Ovary (tissue), 9 donors: Measurements from ENCODE around the gene PSMD14. TPM values are rescaled to one million over a fixed set of nuclear protein-coding genes. Genes with fewer than 3 reads are reported as not detected.

Experiments used
- DNase-seq, 5 donors: peaks; one replicate each; pipeline ENCODE4 v3.0.0-alpha.2; 2019 to 2020
- H3K27ac ChIP-seq, 2 donors: fragments of 200-600 bp; one replicate each; pipeline versions ENCODE4 v1.5.1 to v1.8.0; 2019 to 2022
- H3K27me3 ChIP-seq: fragments of 200-600 bp; one replicate; pipeline ENCODE4 v1.8.0; 2022
- H3K36me3 ChIP-seq: fragments of 200-600 bp; sonication (generic); one replicate; pipeline ENCODE4 v1.5.1; 2019
- H3K4me1 ChIP-seq: one replicate; pipeline ENCODE4 v1.8.1; 2013; ENCODE audit warnings: mild to moderate bottlenecking, moderate library complexity; ENCODE audit not compliant: insufficient read depth
- H3K4me3 ChIP-seq: fragments of 200-600 bp; sonication (generic); one replicate; pipeline ENCODE4 v1.5.1; 2017
- H3K9me3 ChIP-seq, 2 donors: fragments of 200-600 bp in 1 of 2; sonication (generic) in 1 of 2; one replicate each; pipeline versions ENCODE4 v1.5.1 to v1.8.1; 2013 to 2019; ENCODE audit warnings: mild to moderate bottlenecking in 1 of 2, moderate library complexity in 1 of 2
- CTCF ChIP-seq, 3 donors: fragments of 450-650 bp in 2 of 3; fragments of 200-600 bp in 1 of 3; IDR thresholded peaks; one replicate each; pipeline versions ENCODE4 v1.5.1 to v1.8.0; 2016 to 2022; ENCODE audit warnings: antibody characterized with exemption in 3 of 3, mild to moderate bottlenecking in 1 of 3
- EP300 ChIP-seq: sonication (generic); formaldehyde crosslinking; IDR thresholded peaks from one replicate; pipeline ENCODE4 v1.6.1; 2017; ENCODE audit warnings: antibody characterized with exemption
- POLR2A ChIP-seq: fragments of 450-650 bp; IDR thresholded peaks from one replicate; pipeline ENCODE4 v1.6.1; 2017; ENCODE audit warnings: antibody characterized with exemption, mild to moderate bottlenecking, moderate library complexity
- WGBS, 3 donors: extraction: QIAGEN DNeasy Blood & Tissue Kit in 1 of 3; methylation state at CpG; one replicate each; pipeline versions ENCODE4 v1.1.5 to v1.1.7; 2013 to 2017; 5-methylcytosine and 5-hydroxymethylcytosine counted together
- intact Hi-C, 4 donors: fragments of 100-400 bp; cut with DNase I; formaldehyde crosslinking; loops; one replicate each; pipeline versions ENCODE4 v1.11.0 to v1.15.1; 2022 to 2023
- polyA plus RNA-seq, 2 donors: library from polyadenylated mRNA; stranded (reverse); fragments of 200-250 nt in 1 of 2; fragments of 350-450 nt in 1 of 2; fragmentation: Illumina TruSeq in 1 of 2; extraction: RNeasy Lipid Tissue Mini Kit (QIAGEN cat#74804) in 1 of 2; gene quantifications; one replicate each; pipeline ENCODE4 v1.2.3, GENCODE V29; 2013 to 2014
- total RNA-seq, 7 donors: library from RNA; depleted of rRNA in 2 of 7; stranded (reverse); fragments of >200 nt in 2 of 7; fragmentation: NEBNext Ultra II Directional in 3 of 7; extraction: Animal tissue kit (Norgen Biotek cat#: 25700) in 3 of 7; gene quantifications; one replicate each; pipeline versions ENCODE4 v1.1.0 to v1.2.4, GENCODE V29; 2016 to 2023
- donor health status: DM: no; HTN: no; CAD: no; lungs with moderate emphysema.
- donor health status: DM: no; HTN: no; CAD: no.
- donor health status: Bipolar disorder and iron deficiency.
- donor health status: DM: yes; HTN: yes; CAD: no.
- donor health status: DM: no; HTN: no; CAD: no.
- donor health status: DM: yes; HTN: yes; CAD: no.

PSMD14 gene
- total and polyA plus RNA-seq, 9 donors, result 9.4 to 34.3 (median 19.4) TPM

- no peaks in the 10 kb centered on the region for H3K27me3 ChIP-seq
- intact Hi-C loops, result no loop called here
- TF ChIP-seq EP300 (no peak), CTCF (IDR thresholded peaks at IDR 0.05) (no peak), POLR2A (no peak)
- no peak for DNase-seq
- no peak overlapping the region for H3K27ac ChIP-seq
- H3K9me3 ChIP-seq, result no peaks in the 10 kb centered on the region
- H3K4me1 ChIP-seq, result no peaks in the 10 kb centered on the region
- no peaks in the 10 kb centered on the region for H3K36me3 ChIP-seq
- no peak overlapping the region for H3K4me3 ChIP-seq
These were observed 16.7 kb downstream of the PSMD14 start for GRCh38 chr2:161324876-161325275.

GRCh38 chr2:161327582-161327981, 19.4 kb downstream of the PSMD14 start:
- no peak for TF ChIP-seq CTCF (IDR thresholded peaks at IDR 0.05)
- TF ChIP-seq POLR2A, result no peak
- TF ChIP-seq EP300, result no peak
- no peak for DNase-seq

GRCh38 chr2:161332371-161332967, 24.2 kb downstream of the PSMD14 start:
- no peak overlapping the region for H3K4me3 ChIP-seq
- H3K27me3 ChIP-seq, result no peaks in the 10 kb centered on the region
- no peak for DNase-seq
- no peaks in the 10 kb centered on the region for H3K36me3 ChIP-seq
- intact Hi-C loops, result no loop called here
- H3K9me3 ChIP-seq, result no peaks in the 10 kb centered on the region
- H3K27ac ChIP-seq, result no peak overlapping the region
- no peaks in the 10 kb centered on the region for H3K4me1 ChIP-seq
- TF ChIP-seq CTCF (IDR thresholded peaks at IDR 0.05) (no peak), POLR2A (no peak), EP300 (no peak)

More at GRCh38 chr2:161327582-161327981, 19.4 kb downstream of the PSMD14 start:
- H3K4me1 ChIP-seq, result no peaks in the 10 kb centered on the region
- no peaks in the 10 kb centered on the region for H3K9me3 ChIP-seq
- intact Hi-C loops, result no loop called here
- no peak overlapping the region for H3K4me3 ChIP-seq
- no peaks in the 10 kb centered on the region for H3K36me3 ChIP-seq
- H3K27ac ChIP-seq, result no peak overlapping the region
- 60 to 62% (median 62%) methylated on average over 1 of the region's 1 CpG for WGBS, 3 donors
- H3K27me3 ChIP-seq, result no peaks in the 10 kb centered on the region

- DNase-seq, result no peak
- Histone ChIP-seq H3K36me3 (no peaks in the 10 kb centered on the region), H3K27me3 (no peaks in the 10 kb centered on the region), H3K9me3 (no peaks in the 10 kb centered on the region), H3K4me1 (no peaks in the 10 kb centered on the region), H3K27ac (no peak overlapping the region), H3K4me3 (no peak overlapping the region)
- TF ChIP-seq POLR2A (no peak), CTCF (IDR thresholded peaks at IDR 0.05) (no peak), EP300 (no peak)
- WGBS, 3 donors, result 74 to 76% (median 75%) methylated on average over 2 of the region's 2 CpGs
- intact Hi-C loops, result no loop called here
These were observed 27.4 kb downstream of the PSMD14 start for GRCh38 chr2:161335626-161336025.
